PC-9 (cell line): ENCODE measurements around the gene REPS2. TPM values are rescaled to one million over a fixed set of nuclear protein-coding genes. Genes with fewer than 3 reads are reported as not detected.

ENCODE experiments used
- BruUV-seq: library from RNA; stranded (reverse); fragments of 400-500 nt; replicated peaks from 2 replicates; lab custom pipeline; 2021; lab: Mats Ljungman, UMichigan
- CTCF ChIA-PET: fragments of 300-600 bp; sonication (Branson Sonifier 250); formaldehyde crosslinking; loops from one replicate; lab custom pipeline; 2022; ENCODE audit warnings: antibody characterized with exemption; lab: Charles Lee
- POLR2A ChIA-PET: fragments of 300-600 bp; sonication (Branson Sonifier 250); formaldehyde crosslinking; loops from one replicate; lab custom pipeline; 2022; ENCODE audit warnings: antibody characterized with exemption; ENCODE audit not compliant: unreplicated experiment; lab: Charles Lee
- DNase-seq, 2 experiments: peaks; one replicate each; pipeline versions ENCODE4 v3.0.0 to v3.0.0-alpha.2; 2015 to 2022; ENCODE audit warnings: mixed read lengths in 1 of 2
- H2AFZ ChIP-seq: fragments of 200-600 bp; sonication (generic); 2 replicates; pipeline ENCODE4 v1.8.1; 2017; ENCODE audit warnings: antibody characterized with exemption
- H3F3A ChIP-seq: fragments of 200-600 bp; sonication (generic); 2 replicates; pipeline ENCODE4 v1.8.1; 2017; ENCODE audit warnings: antibody characterized with exemption, mild to moderate bottlenecking, low read depth; ENCODE audit not compliant: insufficient read depth
- H3K27ac ChIP-seq: fragments of 200-600 bp; sonication (generic); 2 replicates; pipeline ENCODE4 v1.6.1; 2016; ENCODE audit warnings: mixed run types
- H3K27me3 ChIP-seq: fragments of 200-600 bp; sonication (generic); 2 replicates; pipeline ENCODE4 v1.6.1; 2016; ENCODE audit warnings: low read depth, mixed run types; ENCODE audit not compliant: insufficient read depth
- H3K36me3 ChIP-seq: fragments of 200-600 bp; sonication (generic); 2 replicates; pipeline ENCODE4 v1.6.1; 2016; ENCODE audit warnings: low read depth, mixed run types
- H3K4me1 ChIP-seq: fragments of 200-600 bp; sonication (generic); replicated peaks from 2 replicates; pipeline ENCODE4 v1.6.1; 2016; ENCODE audit warnings: mixed run types; ENCODE audit not compliant: insufficient read depth
- H3K4me2 ChIP-seq: fragments of 200-600 bp; sonication (generic); 2 replicates; pipeline ENCODE4 v1.6.1; 2017; ENCODE audit warnings: mixed run types
- H3K4me3 ChIP-seq: fragments of 200-600 bp; sonication (generic); 2 replicates; pipeline ENCODE4 v1.6.1; 2016; ENCODE audit warnings: mixed run types
- H3K79me2 ChIP-seq: fragments of 200-600 bp; sonication (generic); 2 replicates; pipeline ENCODE4 v1.6.1; 2017; ENCODE audit warnings: low read depth, mixed run types
- H3K9me2 ChIP-seq: fragments of 200-600 bp; sonication (generic); 2 replicates; pipeline ENCODE4 v1.8.1; 2017; ENCODE audit warnings: mild to moderate bottlenecking; ENCODE audit not compliant: insufficient read depth
- H3K9me3 ChIP-seq: fragments of 200-600 bp; sonication (generic); 2 replicates; pipeline ENCODE4 v1.8.1; 2016; ENCODE audit warnings: low read depth; ENCODE audit not compliant: insufficient read depth
- H4K20me1 ChIP-seq: fragments of 200-600 bp; sonication (generic); 2 replicates; pipeline ENCODE4 v1.8.1; 2017; ENCODE audit not compliant: insufficient read depth
- EZH2 ChIP-seq: fragments of 200-600 bp; sonication (generic); IDR thresholded peaks from 2 replicates; pipeline ENCODE4 v1.8.0; 2017; ENCODE audit warnings: antibody characterized with exemption, low read depth
- intact Hi-C: fragments of 100-400 bp; cut with micrococcal nuclease; formaldehyde crosslinking; loops from one replicate; pipeline ENCODE4 v1.10.0; 2022; ENCODE audit not compliant: unreplicated experiment
- total RNA-seq: library from RNA; stranded (reverse); gene quantifications from 2 replicates; pipeline ENCODE4 v1.2.3, GENCODE V29; 2021
- TF ChIP-seq, protein P1 (sequence below): fragments of 200-600 bp; sonication (generic); conservative IDR thresholded peaks from 2 replicates; pipeline ENCODE4 v1.6.1; 2017; ENCODE audit warnings: mixed run types, antibody characterized with exemption, mild to moderate bottlenecking, moderate library complexity

REPS2 gene
- total RNA-seq, 1 experiment from 2014 or later, result 29.2 TPM

DNA sequence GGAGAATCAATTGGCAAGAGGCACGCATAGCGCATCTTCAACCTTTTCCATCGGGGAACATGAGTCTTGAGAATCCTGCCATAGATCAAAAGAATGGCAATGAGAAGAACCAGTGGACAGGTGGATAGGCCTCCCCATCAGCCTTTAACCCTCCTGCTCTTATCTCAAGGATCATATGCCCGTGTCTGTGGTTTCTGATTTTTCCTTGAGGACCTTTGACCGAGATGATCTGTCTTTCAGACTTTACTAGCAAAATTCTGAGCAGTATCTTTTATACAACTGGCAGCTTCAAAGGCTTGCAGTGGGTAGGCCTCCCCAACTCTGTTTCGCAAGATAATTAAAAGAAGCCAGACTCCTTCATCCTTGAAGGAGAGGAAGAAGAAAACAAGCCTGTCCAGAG lies 174.4 kb downstream of the REPS2 start:
- Histone ChIP-seq H3K4me3 (no peak overlapping the region), H3K27ac (no peak overlapping the region), H3K36me3 (no peaks in the 10 kb centered on the region), H3F3A (no peaks in the 10 kb centered on the region), H3K79me2 (no peaks in the 10 kb centered on the region), H3K27me3 (no peaks in the 10 kb centered on the region), H3K9me3 (no peaks in the 10 kb centered on the region), H3K4me1 (no peaks in the 10 kb centered on the region), H2AFZ (no peak overlapping the region), H4K20me1 (no peaks in the 10 kb centered on the region), H3K4me2 (no peak overlapping the region), H3K9me2 (no peaks in the 10 kb centered on the region)
- TF ChIP-seq EZH2, result no peak
- TF ChIP-seq, protein P1, sequence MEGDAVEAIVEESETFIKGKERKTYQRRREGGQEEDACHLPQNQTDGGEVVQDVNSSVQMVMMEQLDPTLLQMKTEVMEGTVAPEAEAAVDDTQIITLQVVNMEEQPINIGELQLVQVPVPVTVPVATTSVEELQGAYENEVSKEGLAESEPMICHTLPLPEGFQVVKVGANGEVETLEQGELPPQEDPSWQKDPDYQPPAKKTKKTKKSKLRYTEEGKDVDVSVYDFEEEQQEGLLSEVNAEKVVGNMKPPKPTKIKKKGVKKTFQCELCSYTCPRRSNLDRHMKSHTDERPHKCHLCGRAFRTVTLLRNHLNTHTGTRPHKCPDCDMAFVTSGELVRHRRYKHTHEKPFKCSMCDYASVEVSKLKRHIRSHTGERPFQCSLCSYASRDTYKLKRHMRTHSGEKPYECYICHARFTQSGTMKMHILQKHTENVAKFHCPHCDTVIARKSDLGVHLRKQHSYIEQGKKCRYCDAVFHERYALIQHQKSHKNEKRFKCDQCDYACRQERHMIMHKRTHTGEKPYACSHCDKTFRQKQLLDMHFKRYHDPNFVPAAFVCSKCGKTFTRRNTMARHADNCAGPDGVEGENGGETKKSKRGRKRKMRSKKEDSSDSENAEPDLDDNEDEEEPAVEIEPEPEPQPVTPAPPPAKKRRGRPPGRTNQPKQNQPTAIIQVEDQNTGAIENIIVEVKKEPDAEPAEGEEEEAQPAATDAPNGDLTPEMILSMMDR, result no peak
- POLR2A ChIA-PET, result no interaction called here
- BruUV-seq, result no TSS peak
- CTCF ChIA-PET, result no interaction called here
- intact Hi-C loops, result loop anchor here (1.0 to 10.0 kb wide), 2 partner anchors 94 to 569 kb away; no protein-coding TSS in a partner anchor
- DNase-seq, result no peak

- Histone ChIP-seq H3K4me3 (no peak overlapping the region), H3K9me3 (no peaks in the 10 kb centered on the region), H3K27ac (no peak overlapping the region), H3F3A (no peaks in the 10 kb centered on the region), H4K20me1 (no peaks in the 10 kb centered on the region), H3K4me2 (no peak overlapping the region), H3K4me1 (no peaks in the 10 kb centered on the region), H3K27me3 (no peaks in the 10 kb centered on the region), H3K9me2 (no peaks in the 10 kb centered on the region), H2AFZ (no peak overlapping the region), H3K79me2 (no peaks in the 10 kb centered on the region), H3K36me3 (no peaks in the 10 kb centered on the region)
- ChIA-PET CTCF (no interaction called here), POLR2A (no interaction called here)
- intact Hi-C loops, result no loop called here
- TF ChIP-seq EZH2, result no peak
- TF ChIP-seq, protein P1, result no peak
- no TSS peak for BruUV-seq
- no peak for DNase-seq
Measured at GRCh38 chrX:17154001-17154400, 207.5 kb downstream of the REPS2 start.

GRCh38 chrX:17160975-17161374 lies 214.5 kb downstream of the REPS2 start:
- CTCF ChIA-PET, result interaction anchor here (0.7 kb wide), 1 partner anchor 63 kb away, joined by 4 read pairs; no protein-coding TSS in a partner anchor
- H3F3A ChIP-seq, result no peaks in the 10 kb centered on the region
- no peaks in the 10 kb centered on the region for H3K4me1 ChIP-seq
- intact Hi-C loops, result loop anchor here (2.0 kb wide), 1 partner anchor 530 kb away; no protein-coding TSS in a partner anchor
- H4K20me1 ChIP-seq, result no peaks in the 10 kb centered on the region
- BruUV-seq, result no TSS peak
- TF ChIP-seq EZH2, result no peak
- TF ChIP-seq, protein P1, result peak; percentile 55
- H3K79me2 ChIP-seq, result no peaks in the 10 kb centered on the region
- H3K9me2 ChIP-seq, result no peaks in the 10 kb centered on the region
- H3K27me3 ChIP-seq, result no peaks in the 10 kb centered on the region
- H3K9me3 ChIP-seq, result peaks cover 5% of the 10 kb centered on the region; the same call in 1 of the 2 replicates
- no peak overlapping the region for H2AFZ ChIP-seq
- no peak overlapping the region for H3K27ac ChIP-seq
- peak in 1 of 2 experiments; percentile 38 for DNase-seq
- POLR2A ChIA-PET, result no interaction called here
- no peak overlapping the region for H3K4me2 ChIP-seq
- H3K36me3 ChIP-seq, result no peaks in the 10 kb centered on the region
- no peak overlapping the region for H3K4me3 ChIP-seq
